Measurements from ENCODE around the gene PDCD1. TPM values are rescaled to one million over a fixed set of nuclear protein-coding genes. Genes with fewer than 3 reads are reported as not detected.

Gene PDCD1
- total RNA-seq, 1 donor from 2014 or later, result not detected

GRCh38 chr2:241891988-241892298 is 33.2 kb upstream of the PDCD1 start:
- Mint-ChIP-seq H3K36me3 (ENCODE audit: low read depth, unreplicated experiment) (peaks cover 24% of the 10 kb centered on the region), H3K27ac (ENCODE audit: unreplicated experiment) (no peak overlapping the region), H3K4me1 (ENCODE audit: unreplicated experiment) (peaks cover 4% of the 10 kb centered on the region), H3K27me3 (ENCODE audit: unreplicated experiment) (peaks cover 10% of the 10 kb centered on the region), H3K4me3 (ENCODE audit: unreplicated experiment) (no peak overlapping the region), H3K9me3 (ENCODE audit: unreplicated experiment) (no peaks in the 10 kb centered on the region)
- no peak for DNase-seq (ENCODE audit: low spot score)
- TF ChIP-seq CTCF (IDR thresholded peaks at IDR 0.05; ENCODE audit: unreplicated experiment), result no peak

GRCh38 chr2:241891315-241891987 is 32.8 kb upstream of the PDCD1 start:
- H3K27ac Mint-ChIP-seq (ENCODE audit: unreplicated experiment), result no peak overlapping the region

GRCh38 chr2:241890524-241891235 is 32.0 kb upstream of the PDCD1 start:
- Mint-ChIP-seq H3K27ac (ENCODE audit: unreplicated experiment) (peak overlapping the region; percentile 70), H3K4me3 (ENCODE audit: unreplicated experiment) (no peak overlapping the region), H3K36me3 (ENCODE audit: low read depth, unreplicated experiment) (peaks cover 30% of the 10 kb centered on the region), H3K9me3 (ENCODE audit: unreplicated experiment) (no peaks in the 10 kb centered on the region), H3K4me1 (ENCODE audit: unreplicated experiment) (peaks cover 2% of the 10 kb centered on the region), H3K27me3 (ENCODE audit: unreplicated experiment) (peaks cover 9% of the 10 kb centered on the region)
- DNase-seq (ENCODE audit: low spot score), result no peak
- no peak for TF ChIP-seq CTCF (IDR thresholded peaks at IDR 0.05; ENCODE audit: unreplicated experiment)

More at GRCh38 chr2:241891315-241891987, 32.8 kb upstream of the PDCD1 start:
- DNase-seq (ENCODE audit: low spot score), result no peak
- TF ChIP-seq CTCF (IDR thresholded peaks at IDR 0.05; ENCODE audit: unreplicated experiment), result no peak
- H3K4me3 Mint-ChIP-seq (ENCODE audit: unreplicated experiment), result no peak overlapping the region
- no peaks in the 10 kb centered on the region for H3K9me3 Mint-ChIP-seq (ENCODE audit: unreplicated experiment)
- peaks cover 27% of the 10 kb centered on the region for H3K36me3 Mint-ChIP-seq (ENCODE audit: low read depth, unreplicated experiment)
- peaks cover 4% of the 10 kb centered on the region for H3K4me1 Mint-ChIP-seq (ENCODE audit: unreplicated experiment)
- H3K27me3 Mint-ChIP-seq (ENCODE audit: unreplicated experiment), result peaks cover 10% of the 10 kb centered on the region

DNA sequence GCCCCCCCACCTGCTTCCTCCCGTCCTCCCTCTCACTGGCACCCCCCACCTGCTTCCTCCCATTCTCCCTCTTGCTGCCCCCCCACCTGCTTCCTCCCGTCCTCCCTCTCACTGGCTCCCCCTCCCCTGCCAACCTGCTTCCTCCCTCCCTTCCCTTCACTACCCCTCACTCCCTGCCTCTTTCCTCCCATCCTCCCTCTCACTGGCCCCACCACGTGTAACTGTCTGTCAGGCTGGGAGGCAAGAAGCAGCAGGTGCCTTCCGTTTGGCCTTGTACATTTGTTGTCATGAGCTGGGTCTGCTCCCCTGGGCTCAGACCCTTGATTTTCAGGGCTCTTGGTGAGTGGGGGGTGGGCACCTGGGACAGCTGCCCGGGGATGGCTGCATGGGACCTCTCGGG is 29.9 kb upstream of the PDCD1 start:
- DNase-seq (ENCODE audit: low spot score), result no peak
- no peak overlapping the region for H3K27ac Mint-ChIP-seq (ENCODE audit: unreplicated experiment)
- peaks cover 7% of the 10 kb centered on the region for H3K27me3 Mint-ChIP-seq (ENCODE audit: unreplicated experiment)

More for the DNA sequence above, 29.9 kb upstream of the PDCD1 start:
- peaks cover 30% of the 10 kb centered on the region for H3K36me3 Mint-ChIP-seq (ENCODE audit: low read depth, unreplicated experiment)
- H3K4me3 Mint-ChIP-seq (ENCODE audit: unreplicated experiment), result peak overlapping the region; percentile 52
- peaks cover 2% of the 10 kb centered on the region for H3K4me1 Mint-ChIP-seq (ENCODE audit: unreplicated experiment)
- no peaks in the 10 kb centered on the region for H3K9me3 Mint-ChIP-seq (ENCODE audit: unreplicated experiment)
- no peak for TF ChIP-seq CTCF (IDR thresholded peaks at IDR 0.05; ENCODE audit: unreplicated experiment)
